ENCODE data around the gene COA1. TPM values are rescaled to one million over a fixed set of nuclear protein-coding genes. Genes with fewer than 3 reads are reported as not detected.
"Not testable (repeated sequence)": the region's sequence is repeated elsewhere in the genome, so short reads cannot be mapped to it uniquely, and the experiment has no call there.

The COA1 gene
- 44.2 TPM for polyA plus RNA-seq (2013)

- peaks cover 3 to 15% (median 8%) of the 10 kb centered on the region in 4 experiments for H3K4me1 ChIP-seq (ENCODE audit: control extremely low read depth in 1 of 4, control insufficient read depth in 4 of 4, insufficient read depth in 4 of 4, low read length in 3 of 4)
- under 1% methylated on average over 53 of the region's 66 CpGs for WGBS (ENCODE audit: insufficient coverage)
- H3K36me3 ChIP-seq (ENCODE audit: control insufficient read depth in 4 of 4, insufficient read depth in 4 of 4, low read length in 3 of 4): no peaks in the 10 kb centered on the region
- DNase-seq: peak; percentile 93 to 94 (median 93)
- ChIA-PET POLR2A (interaction anchor here (0.9 kb wide), 1 partner anchor 39 kb away, joined by 4 read pairs; no protein-coding TSS in a partner anchor), CTCF (interaction anchor here (0.7 to 2.4 kb wide), 9 partner anchors 8 to 147 kb away, joined by 3 to 8 read pairs (median 3); partner anchors contain the start of genes BLVRA and STK17A)
- H3K4me3 ChIP-seq (ENCODE audit: control insufficient read depth in 1 of 7, extremely low read depth in 1 of 7, insufficient read depth in 4 of 7, low read depth in 2 of 7, low read length in 6 of 7): peak within 1 kb of the TSS; percentile 82 to 99 (median 89)
- H3K27me3 ChIP-seq (replicated peaks in 2 of 5; ENCODE audit: control insufficient read depth in 4 of 5, insufficient read depth in 5 of 5, low read length in 4 of 5): no peaks in the 10 kb centered on the region
- peak within 1 kb of the TSS; percentile 74 to 89 for H3K27ac ChIP-seq (ENCODE audit: insufficient read depth in 1 of 2, low read depth in 1 of 2, low read length in 2 of 2, poor library complexity in 1 of 2, severe bottlenecking in 2 of 2)
- no peaks in the 10 kb centered on the region for H3K9me3 ChIP-seq (ENCODE audit: control extremely low read depth in 1 of 5, control insufficient read depth in 4 of 5, insufficient read depth in 2 of 5, low read depth in 1 of 5, low read length in 4 of 5)
These were observed at the start of gene COA1 for GRCh38 chr7:43729214-43729923. TSS of gene COA1 (minus strand) at chr7:43729523. CDS start at chr7:43648614, 80,909 bp downstream.

GRCh38 chr7:43778293-43779044 is 49.1 kb upstream of the COA1 start:
- WGBS (ENCODE audit: insufficient coverage): 97% methylated on average over 11 of the region's 18 CpGs
- H3K9me3 ChIP-seq (ENCODE audit: control extremely low read depth in 1 of 5, control insufficient read depth in 4 of 5, insufficient read depth in 2 of 5, low read depth in 1 of 5, low read length in 4 of 5); H3K4me1 ChIP-seq (ENCODE audit: control extremely low read depth in 1 of 4, control insufficient read depth in 4 of 4, insufficient read depth in 4 of 4, low read length in 3 of 4); H3K4me3 ChIP-seq (ENCODE audit: control insufficient read depth in 1 of 7, extremely low read depth in 1 of 7, insufficient read depth in 4 of 7, low read depth in 2 of 7, low read length in 6 of 7); H3K36me3 ChIP-seq (ENCODE audit: control insufficient read depth in 4 of 4, insufficient read depth in 4 of 4, low read length in 3 of 4); H3K27me3 ChIP-seq (replicated peaks in 2 of 5; ENCODE audit: control insufficient read depth in 4 of 5, insufficient read depth in 5 of 5, low read length in 4 of 5); POLR2A ChIA-PET; H3K27ac ChIP-seq (ENCODE audit: insufficient read depth in 1 of 2, low read depth in 1 of 2, low read length in 2 of 2, poor library complexity in 1 of 2, severe bottlenecking in 2 of 2); DNase-seq: not testable (repeated sequence)
- CTCF ChIA-PET: interaction anchor here (1.8 to 2.5 kb wide), 2 partner anchors 11 to 13 kb away, joined by 3 to 7 read pairs; no protein-coding TSS in a partner anchor

- POLR2A ChIA-PET: not testable (repeated sequence)
- WGBS (ENCODE audit: insufficient coverage): no CpG with 5 or more reads among the region's 2 CpGs
- peaks cover 0 to 19% (median 10%) of the 10 kb centered on the region in 4 experiments for H3K36me3 ChIP-seq (ENCODE audit: control insufficient read depth in 4 of 4, insufficient read depth in 4 of 4, low read length in 3 of 4)
These were observed 45.9 kb upstream of the COA1 start for GRCh38 chr7:43775255-43775654.

GRCh38 chr7:43773268-43773667 is 43.9 kb upstream of the COA1 start:
- CTCF ChIA-PET; H3K27ac ChIP-seq (ENCODE audit: insufficient read depth in 1 of 2, low read depth in 1 of 2, low read length in 2 of 2, poor library complexity in 1 of 2, severe bottlenecking in 2 of 2); POLR2A ChIA-PET; DNase-seq; H3K4me3 ChIP-seq (ENCODE audit: control insufficient read depth in 1 of 7, extremely low read depth in 1 of 7, insufficient read depth in 4 of 7, low read depth in 2 of 7, low read length in 6 of 7); H3K9me3 ChIP-seq (ENCODE audit: control extremely low read depth in 1 of 5, control insufficient read depth in 4 of 5, insufficient read depth in 2 of 5, low read depth in 1 of 5, low read length in 4 of 5); H3K27me3 ChIP-seq (replicated peaks in 2 of 5; ENCODE audit: control insufficient read depth in 4 of 5, insufficient read depth in 5 of 5, low read length in 4 of 5): not testable (repeated sequence)
- Histone ChIP-seq H3K4me1 (ENCODE audit: control extremely low read depth in 1 of 4, control insufficient read depth in 4 of 4, insufficient read depth in 4 of 4, low read length in 3 of 4) (peaks cover under 1 to 39% (median 15%) of the 10 kb centered on the region in 4 experiments), H3K36me3 (ENCODE audit: control insufficient read depth in 4 of 4, insufficient read depth in 4 of 4, low read length in 3 of 4) (peaks cover 0 to 16% (median 8%) of the 10 kb centered on the region in 4 experiments)
- 100% methylated on average over 2 of the region's 6 CpGs for WGBS (ENCODE audit: insufficient coverage)

More at GRCh38 chr7:43775255-43775654, 45.9 kb upstream of the COA1 start:
- H3K27ac ChIP-seq (ENCODE audit: insufficient read depth in 1 of 2, low read depth in 1 of 2, low read length in 2 of 2, poor library complexity in 1 of 2, severe bottlenecking in 2 of 2); H3K9me3 ChIP-seq (ENCODE audit: control extremely low read depth in 1 of 5, control insufficient read depth in 4 of 5, insufficient read depth in 2 of 5, low read depth in 1 of 5, low read length in 4 of 5); H3K4me3 ChIP-seq (ENCODE audit: control insufficient read depth in 1 of 7, extremely low read depth in 1 of 7, insufficient read depth in 4 of 7, low read depth in 2 of 7, low read length in 6 of 7); H3K27me3 ChIP-seq (replicated peaks in 2 of 5; ENCODE audit: control insufficient read depth in 4 of 5, insufficient read depth in 5 of 5, low read length in 4 of 5); DNase-seq; CTCF ChIA-PET: not testable (repeated sequence)
- H3K4me1 ChIP-seq (ENCODE audit: control extremely low read depth in 1 of 4, control insufficient read depth in 4 of 4, insufficient read depth in 4 of 4, low read length in 3 of 4): peaks cover 0 to 19% (median 3%) of the 10 kb centered on the region in 4 experiments

- H3K9me3 ChIP-seq (ENCODE audit: control extremely low read depth in 1 of 5, control insufficient read depth in 4 of 5, insufficient read depth in 2 of 5, low read depth in 1 of 5, low read length in 4 of 5): no peaks in the 10 kb centered on the region
- H3K27ac ChIP-seq (ENCODE audit: insufficient read depth in 1 of 2, low read depth in 1 of 2, low read length in 2 of 2, poor library complexity in 1 of 2, severe bottlenecking in 2 of 2): peak overlapping the region in 1 of 2 experiments; percentile 39
- peaks cover 4 to 53% (median 22%) of the 10 kb centered on the region in 4 experiments for H3K4me1 ChIP-seq (ENCODE audit: control extremely low read depth in 1 of 4, control insufficient read depth in 4 of 4, insufficient read depth in 4 of 4, low read length in 3 of 4)
- H3K36me3 ChIP-seq (ENCODE audit: control insufficient read depth in 4 of 4, insufficient read depth in 4 of 4, low read length in 3 of 4): peaks cover 0 to 16% (median 8%) of the 10 kb centered on the region in 4 experiments
- POLR2A ChIA-PET: no interaction called here
- no peak for DNase-seq
- 91% methylated on average over 3 of the region's 3 CpGs for WGBS (ENCODE audit: insufficient coverage)
- no peak overlapping the region for H3K4me3 ChIP-seq (ENCODE audit: control insufficient read depth in 1 of 7, extremely low read depth in 1 of 7, insufficient read depth in 4 of 7, low read depth in 2 of 7, low read length in 6 of 7)
- no peaks in the 10 kb centered on the region for H3K27me3 ChIP-seq (replicated peaks in 2 of 5; ENCODE audit: control insufficient read depth in 4 of 5, insufficient read depth in 5 of 5, low read length in 4 of 5)
- CTCF ChIA-PET: interaction anchor here (1.0 to 1.7 kb wide), 4 partner anchors 12 to 25 kb away, joined by 3 to 6 read pairs (median 4); partner anchors contain the start of gene BLVRA
These were observed 42.2 kb upstream of the COA1 start for GRCh38 chr7:43771573-43771972.

- H3K9me3 ChIP-seq (ENCODE audit: control extremely low read depth in 1 of 5, control insufficient read depth in 4 of 5, insufficient read depth in 2 of 5, low read depth in 1 of 5, low read length in 4 of 5): no peaks in the 10 kb centered on the region
- peaks cover 4 to 57% (median 22%) of the 10 kb centered on the region in 4 experiments for H3K4me1 ChIP-seq (ENCODE audit: control extremely low read depth in 1 of 4, control insufficient read depth in 4 of 4, insufficient read depth in 4 of 4, low read length in 3 of 4)
- CTCF ChIA-PET: interaction anchor here (1.0 to 1.7 kb wide), 4 partner anchors 11 to 25 kb away, joined by 3 to 6 read pairs (median 4); partner anchors contain the start of gene BLVRA
- H3K36me3 ChIP-seq (ENCODE audit: control insufficient read depth in 4 of 4, insufficient read depth in 4 of 4, low read length in 3 of 4): peaks cover 0 to 16% (median 8%) of the 10 kb centered on the region in 4 experiments
- peak overlapping the region in 1 of 2 experiments; percentile 39 for H3K27ac ChIP-seq (ENCODE audit: insufficient read depth in 1 of 2, low read depth in 1 of 2, low read length in 2 of 2, poor library complexity in 1 of 2, severe bottlenecking in 2 of 2)
- peak in 1 of 3 donors; percentile 38 for DNase-seq
- 50% methylated on average over 2 of the region's 3 CpGs for whole genome bisulfite sequencing (ENCODE audit: insufficient coverage)
- no peaks in the 10 kb centered on the region for H3K27me3 ChIP-seq (replicated peaks in 2 of 5; ENCODE audit: control insufficient read depth in 4 of 5, insufficient read depth in 5 of 5, low read length in 4 of 5)
- POLR2A ChIA-PET: no interaction called here
- no peak overlapping the region for H3K4me3 ChIP-seq (ENCODE audit: control insufficient read depth in 1 of 7, extremely low read depth in 1 of 7, insufficient read depth in 4 of 7, low read depth in 2 of 7, low read length in 6 of 7)
These were observed 41.8 kb upstream of the COA1 start for GRCh38 chr7:43771128-43771527.

All from common myeloid progenitor, CD34-positive (primary cell).